ENCODE measurements around the gene GPR142.

DNA sequence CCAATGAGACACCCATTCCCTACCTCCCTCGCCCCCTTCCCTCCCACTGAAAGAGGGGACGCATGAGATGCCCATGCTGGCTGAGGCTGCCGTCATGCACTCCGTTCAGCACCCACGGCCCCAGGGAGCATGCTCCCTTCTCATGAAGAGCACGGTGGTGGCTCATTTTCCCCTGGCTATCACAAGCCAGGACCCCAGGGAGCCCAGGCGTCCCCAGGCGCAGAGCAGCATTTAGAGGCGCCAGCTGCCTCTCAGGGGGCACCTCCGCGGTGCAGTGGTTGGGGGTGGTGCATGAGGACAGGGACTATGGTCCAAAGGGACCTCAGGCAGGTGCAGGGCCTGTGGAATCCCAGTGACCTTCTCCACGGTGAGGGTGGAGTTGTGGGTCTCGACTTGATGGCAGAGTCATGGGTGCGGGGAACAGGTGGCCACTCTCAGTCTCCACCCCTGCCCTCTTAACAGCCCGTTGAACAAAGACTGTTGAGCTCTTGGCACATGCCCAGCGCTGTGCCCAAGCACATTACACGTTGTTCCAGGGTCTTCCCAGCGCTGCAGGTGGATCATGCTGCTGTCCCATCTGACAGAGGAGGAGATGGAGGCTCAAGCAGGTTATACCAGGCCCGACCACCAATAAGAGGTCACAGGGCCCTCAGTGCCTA, 27.6 kb upstream of the GPR142 start:
- TF ChIP-seq, protein P1, sequence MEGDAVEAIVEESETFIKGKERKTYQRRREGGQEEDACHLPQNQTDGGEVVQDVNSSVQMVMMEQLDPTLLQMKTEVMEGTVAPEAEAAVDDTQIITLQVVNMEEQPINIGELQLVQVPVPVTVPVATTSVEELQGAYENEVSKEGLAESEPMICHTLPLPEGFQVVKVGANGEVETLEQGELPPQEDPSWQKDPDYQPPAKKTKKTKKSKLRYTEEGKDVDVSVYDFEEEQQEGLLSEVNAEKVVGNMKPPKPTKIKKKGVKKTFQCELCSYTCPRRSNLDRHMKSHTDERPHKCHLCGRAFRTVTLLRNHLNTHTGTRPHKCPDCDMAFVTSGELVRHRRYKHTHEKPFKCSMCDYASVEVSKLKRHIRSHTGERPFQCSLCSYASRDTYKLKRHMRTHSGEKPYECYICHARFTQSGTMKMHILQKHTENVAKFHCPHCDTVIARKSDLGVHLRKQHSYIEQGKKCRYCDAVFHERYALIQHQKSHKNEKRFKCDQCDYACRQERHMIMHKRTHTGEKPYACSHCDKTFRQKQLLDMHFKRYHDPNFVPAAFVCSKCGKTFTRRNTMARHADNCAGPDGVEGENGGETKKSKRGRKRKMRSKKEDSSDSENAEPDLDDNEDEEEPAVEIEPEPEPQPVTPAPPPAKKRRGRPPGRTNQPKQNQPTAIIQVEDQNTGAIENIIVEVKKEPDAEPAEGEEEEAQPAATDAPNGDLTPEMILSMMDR (IDR thresholded peaks at IDR 0.05): no peak
- no peak for TF ChIP-seq POLR2AphosphoS5 (IDR thresholded peaks at IDR 0.05)

All from esophagus muscularis mucosa (tissue), 3 donors.